Measurements from ENCODE around the gene CYB5D1. TPM values are rescaled to one million over a fixed set of nuclear protein-coding genes. Genes with fewer than 3 reads are reported as not detected.
"Not testable (repeated sequence)": the region's sequence is repeated elsewhere in the genome, so short reads cannot be mapped to it uniquely, and the experiment has no call there.

CYB5D1 gene
- total RNA-seq, 1 experiment from 2014 or later = 10.2 TPM

DNA sequence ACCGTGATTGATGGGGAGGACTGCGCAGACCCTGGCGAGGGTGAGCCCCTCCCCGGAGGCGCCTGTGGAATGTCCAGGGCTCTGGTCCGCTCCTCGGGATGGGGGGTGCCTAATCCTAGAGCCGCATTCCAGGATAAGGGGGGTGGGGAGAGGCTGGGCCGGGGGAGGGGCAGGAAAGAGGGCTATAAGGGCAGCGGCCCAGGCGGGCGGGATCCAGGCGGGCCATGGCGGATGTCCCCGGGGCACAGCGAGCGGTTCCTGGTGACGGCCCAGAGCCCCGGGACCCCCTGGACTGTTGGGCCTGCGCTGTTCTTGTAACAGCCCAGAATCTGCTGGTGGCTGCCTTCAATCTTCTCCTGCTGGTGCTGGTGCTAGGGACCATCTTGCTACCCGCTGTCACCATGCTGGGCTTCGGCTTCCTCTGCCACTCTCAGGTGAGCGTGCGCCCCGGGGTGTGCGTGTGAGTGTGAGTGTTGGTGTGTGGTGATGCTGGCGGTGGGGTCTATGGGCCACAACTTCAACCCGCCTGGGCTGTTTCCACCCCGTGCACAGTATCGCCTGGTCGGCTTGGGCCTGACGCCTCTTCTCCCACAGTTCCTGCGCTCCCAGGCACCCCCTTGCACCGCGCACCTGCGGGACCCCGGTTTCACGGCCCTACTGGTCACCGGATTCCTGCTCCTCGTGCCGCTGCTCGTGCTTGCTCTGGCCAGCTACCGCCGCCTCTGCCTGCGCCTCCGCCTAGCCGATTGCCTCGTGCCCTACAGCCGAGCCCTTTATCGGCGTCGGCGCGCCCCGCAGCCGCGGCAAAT lies 2.7 kb upstream of the CYB5D1 start, which contains the start of gene TMEM88:
TMEM88 (plus strand) TSS at position 216 of the 809 bp plus-strand sequence; CDS start at position 225, 9 bp downstream.
- Histone ChIP-seq H3K36me3 (replicated peaks; ENCODE audit: control insufficient read depth, insufficient read depth, low read length) (peaks cover 3% of the 10 kb centered on the region; the same call in 1 of the 2 replicates), H3K4me3 (ENCODE audit: insufficient read depth, low read depth, low read length) (peak within 1 kb of the TSS; percentile 82), H3K27me3 (ENCODE audit: control insufficient read depth, insufficient read depth, low read length) (peaks cover 56% of the 10 kb centered on the region)
- DNase-seq = peak; percentile 93

DNA sequence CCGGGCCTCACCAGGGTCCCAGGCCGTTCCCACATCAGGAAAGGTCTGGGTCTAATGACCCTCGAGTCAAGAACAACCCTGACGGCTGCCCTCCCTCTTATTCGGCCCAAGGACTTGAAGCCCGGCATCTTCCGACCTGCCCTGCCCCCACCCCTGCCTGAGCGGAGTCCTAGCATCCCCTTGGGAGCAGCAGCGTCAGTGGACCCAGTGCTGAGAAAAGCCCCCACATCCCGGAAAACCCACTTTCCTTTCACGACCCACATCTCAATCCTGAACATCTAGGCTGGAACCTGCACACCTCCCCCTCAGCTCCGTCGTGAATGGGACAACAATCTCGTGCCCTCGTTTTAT lies 2.2 kb upstream of the CYB5D1 start:
- Histone ChIP-seq H3K36me3 (replicated peaks; ENCODE audit: control insufficient read depth, insufficient read depth, low read length) (peaks cover 4% of the 10 kb centered on the region; the same call in 1 of the 2 replicates), H3K4me3 (ENCODE audit: insufficient read depth, low read depth, low read length) (peak overlapping the region; percentile 82), H3K27me3 (ENCODE audit: control insufficient read depth, insufficient read depth, low read length) (peaks cover 54% of the 10 kb centered on the region)
- DNase-seq = peak; percentile 53

GRCh38 chr17:7856011-7856810 lies 1.6 kb upstream of the CYB5D1 start:
- peaks cover 49% of the 10 kb centered on the region for H3K27me3 ChIP-seq (ENCODE audit: control insufficient read depth, insufficient read depth, low read length)
- peak; percentile 58 for DNase-seq

GRCh38 chr17:7856811-7857712 lies 741 bp upstream of the CYB5D1 start, which contains the start of gene NAA38:
NAA38 (minus strand) TSS chr17:7857559; CDS start chr17:7857463, 96 bp downstream.
- peak; percentile 94 for DNase-seq
- H3K4me3 ChIP-seq (ENCODE audit: insufficient read depth, low read depth, low read length) = peak within 1 kb of the TSS; percentile 82
- peaks cover 45% of the 10 kb centered on the region for H3K27me3 ChIP-seq (ENCODE audit: control insufficient read depth, insufficient read depth, low read length)
- H3K36me3 ChIP-seq (replicated peaks; ENCODE audit: control insufficient read depth, insufficient read depth, low read length) = peaks cover 4% of the 10 kb centered on the region; the same call in 1 of the 2 replicates

More at GRCh38 chr17:7856011-7856810, 1.6 kb upstream of the CYB5D1 start:
- H3K36me3 ChIP-seq (replicated peaks; ENCODE audit: control insufficient read depth, insufficient read depth, low read length) = peaks cover 4% of the 10 kb centered on the region; the same call in 1 of the 2 replicates
- peak overlapping the region; percentile 82 for H3K4me3 ChIP-seq (ENCODE audit: insufficient read depth, low read depth, low read length)

- peak; percentile 80 for DNase-seq
- Histone ChIP-seq H3K36me3 (replicated peaks; ENCODE audit: control insufficient read depth, insufficient read depth, low read length) (peaks cover 4% of the 10 kb centered on the region; the same call in 1 of the 2 replicates), H3K4me3 (ENCODE audit: insufficient read depth, low read depth, low read length) (peak overlapping the region; percentile 82), H3K27me3 (ENCODE audit: control insufficient read depth, insufficient read depth, low read length) (peaks cover 31% of the 10 kb centered on the region)
Measured at GRCh38 chr17:7858522-7858810, 663 bp downstream of the CYB5D1 start.

DNA sequence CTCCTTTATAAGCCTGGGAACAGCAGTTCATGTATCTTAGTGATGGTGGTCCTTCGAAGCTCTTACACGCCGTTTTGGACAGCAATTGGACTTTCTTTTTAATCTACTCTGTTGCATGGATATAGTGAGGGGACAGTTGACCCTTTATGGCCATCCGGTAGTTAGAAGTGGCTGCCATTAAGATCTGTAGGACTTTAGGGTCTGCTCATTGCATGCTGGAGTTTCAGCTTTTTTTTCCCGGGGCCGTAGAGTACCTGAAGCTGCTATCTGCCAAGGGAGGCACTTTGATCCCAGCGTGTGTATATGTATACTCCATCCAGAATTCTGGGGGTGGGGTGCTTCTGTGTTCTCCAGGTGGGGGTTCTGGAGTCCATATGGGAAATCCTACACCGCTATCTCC lies 1.2 kb downstream of the CYB5D1 start:
- H3K4me3 ChIP-seq (ENCODE audit: insufficient read depth, low read depth, low read length) = peak overlapping the region; percentile 82
- peaks cover 4% of the 10 kb centered on the region for H3K36me3 ChIP-seq (replicated peaks; ENCODE audit: control insufficient read depth, insufficient read depth, low read length)
- H3K27me3 ChIP-seq (ENCODE audit: control insufficient read depth, insufficient read depth, low read length) = peaks cover 26% of the 10 kb centered on the region
- DNase-seq = no peak

DNA sequence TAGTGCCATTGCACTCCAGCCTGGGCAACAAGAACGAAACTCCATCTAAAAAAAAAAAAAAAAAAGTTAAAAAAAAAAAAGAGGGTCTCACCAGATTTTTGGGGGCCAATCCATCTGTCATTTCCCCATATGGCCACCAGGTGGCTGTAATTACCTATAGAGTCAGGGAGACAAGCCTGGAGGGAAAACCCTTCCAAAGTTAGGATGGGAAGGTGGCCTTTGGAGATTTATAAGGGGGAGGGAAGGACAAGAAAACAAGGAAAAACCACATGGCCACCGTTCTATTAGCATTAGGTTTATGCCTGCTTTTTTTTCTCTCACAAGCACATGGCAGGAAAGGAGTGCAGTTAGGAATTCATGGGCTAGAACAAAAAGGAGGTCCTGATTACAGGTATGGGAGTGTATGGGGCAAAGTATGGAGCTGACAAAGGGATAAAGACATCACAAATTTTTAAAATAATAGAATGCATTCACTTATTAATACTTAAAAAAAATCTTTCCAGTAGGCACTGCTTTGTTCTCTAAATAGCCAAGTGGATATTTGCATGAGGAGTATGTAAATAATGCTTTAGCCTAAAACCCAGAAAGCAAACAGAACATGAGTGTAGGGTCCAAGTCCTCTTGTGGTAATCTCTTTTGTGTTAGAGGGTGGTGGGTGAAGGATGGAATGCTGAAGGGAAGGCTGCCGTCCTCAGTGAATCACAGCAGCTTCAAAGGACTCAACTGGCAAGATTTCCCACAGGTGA lies 5.1 kb downstream of the CYB5D1 start:
- DNase-seq = peak; percentile 82
- Histone ChIP-seq H3K36me3 (replicated peaks; ENCODE audit: control insufficient read depth, insufficient read depth, low read length) (peaks cover 4% of the 10 kb centered on the region), H3K4me3 (ENCODE audit: insufficient read depth, low read depth, low read length) (no peak overlapping the region), H3K27me3 (ENCODE audit: control insufficient read depth, insufficient read depth, low read length) (no peaks in the 10 kb centered on the region)

- not testable (repeated sequence) for H3K36me3 ChIP-seq (replicated peaks; ENCODE audit: control insufficient read depth, insufficient read depth, low read length); DNase-seq; H3K4me3 ChIP-seq (ENCODE audit: insufficient read depth, low read depth, low read length); H3K27me3 ChIP-seq (ENCODE audit: control insufficient read depth, insufficient read depth, low read length)
Measured at GRCh38 chr17:7864384-7864783, 6.6 kb downstream of the CYB5D1 start.

- Histone ChIP-seq H3K36me3 (replicated peaks; ENCODE audit: control insufficient read depth, insufficient read depth, low read length) (peaks cover under 1% of the 10 kb centered on the region; the same call in 1 of the 2 replicates), H3K4me3 (ENCODE audit: insufficient read depth, low read depth, low read length) (no peak overlapping the region), H3K27me3 (ENCODE audit: control insufficient read depth, insufficient read depth, low read length) (no peaks in the 10 kb centered on the region)
- no peak for DNase-seq
Measured at GRCh38 chr17:7864995-7865650, 7.3 kb downstream of the CYB5D1 start.

DNA sequence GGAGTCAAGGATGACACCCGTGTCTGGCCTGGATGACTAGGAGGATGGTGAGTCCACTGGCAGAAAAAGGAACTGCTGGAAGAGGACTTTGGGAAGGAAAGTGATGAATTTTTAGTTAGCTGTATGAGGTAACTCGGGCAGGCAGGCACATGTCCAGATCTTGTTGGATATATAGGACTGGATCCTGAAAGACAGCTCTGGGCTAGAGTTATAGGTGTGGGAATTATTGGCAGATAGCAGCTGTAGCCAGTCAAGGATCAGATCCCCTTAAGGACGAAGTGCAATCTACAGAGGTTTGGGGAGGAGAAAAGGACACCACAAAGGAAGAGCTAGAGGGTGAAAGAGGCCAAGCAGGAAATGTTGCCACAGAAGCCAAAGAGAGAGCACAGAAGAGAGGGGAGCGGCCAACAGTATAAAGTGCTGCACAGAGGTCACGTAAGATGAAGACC lies 10.1 kb downstream of the CYB5D1 start:
- Histone ChIP-seq H3K4me3 (ENCODE audit: insufficient read depth, low read depth, low read length) (no peak overlapping the region), H3K27me3 (ENCODE audit: control insufficient read depth, insufficient read depth, low read length) (no peaks in the 10 kb centered on the region), H3K36me3 (replicated peaks; ENCODE audit: control insufficient read depth, insufficient read depth, low read length) (no peaks in the 10 kb centered on the region; the same call in 1 of the 2 replicates)
- no peak for DNase-seq

GRCh38 chr17:7873051-7873450 lies 15.2 kb downstream of the CYB5D1 start:
- Histone ChIP-seq H3K4me3 (ENCODE audit: insufficient read depth, low read depth, low read length) (no peak overlapping the region), H3K27me3 (ENCODE audit: control insufficient read depth, insufficient read depth, low read length) (no peaks in the 10 kb centered on the region), H3K36me3 (replicated peaks; ENCODE audit: control insufficient read depth, insufficient read depth, low read length) (no peaks in the 10 kb centered on the region)
- DNase-seq = no peak

DNA sequence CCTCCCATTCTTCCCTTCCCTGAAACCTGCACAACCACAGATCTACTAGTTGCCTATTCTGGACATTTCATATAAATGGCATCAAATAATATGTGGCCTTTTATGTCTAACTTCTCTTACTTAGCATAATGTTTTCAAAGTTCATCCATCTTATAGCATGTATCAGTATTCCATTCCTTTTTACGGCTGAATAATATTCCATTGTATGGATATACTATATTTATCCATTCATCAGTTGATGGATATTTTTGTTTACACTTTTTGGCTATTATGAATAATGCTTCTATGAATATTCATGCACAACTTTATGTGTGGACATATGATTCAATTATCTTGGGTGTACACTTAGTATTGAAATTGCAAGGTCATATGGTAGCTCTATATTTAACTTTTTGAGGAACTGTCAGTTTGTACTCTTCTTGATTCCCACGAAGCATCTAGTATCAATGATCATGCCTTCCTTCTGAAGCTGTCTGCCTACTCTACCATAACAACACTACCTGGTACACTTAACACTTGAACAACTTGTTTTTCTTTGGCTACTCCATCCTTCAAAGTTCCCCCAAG lies 18.1 kb downstream of the CYB5D1 start:
- no peak for DNase-seq
- no peak overlapping the region for H3K4me3 ChIP-seq (ENCODE audit: insufficient read depth, low read depth, low read length)
- no peaks in the 10 kb centered on the region for H3K27me3 ChIP-seq (ENCODE audit: control insufficient read depth, insufficient read depth, low read length)
- H3K36me3 ChIP-seq (replicated peaks; ENCODE audit: control insufficient read depth, insufficient read depth, low read length) = no peaks in the 10 kb centered on the region

DNA sequence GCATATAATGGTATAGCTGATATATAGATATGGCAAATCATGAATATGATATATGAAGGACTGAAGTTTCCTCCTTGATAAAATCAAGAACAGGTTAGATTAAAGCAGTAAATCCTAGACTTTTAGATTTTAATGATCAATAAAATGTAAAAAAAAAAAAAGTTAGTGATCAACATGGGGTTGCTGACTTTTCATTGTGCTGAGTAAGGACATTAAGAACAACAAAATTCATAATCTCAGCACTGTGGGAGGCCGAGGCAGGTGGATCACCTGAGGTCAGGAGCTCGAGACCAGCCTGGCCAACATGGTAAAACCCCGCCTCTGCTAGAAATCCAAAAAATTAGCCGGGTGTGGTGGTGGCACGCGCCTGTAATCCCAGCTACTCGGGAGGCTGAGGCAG lies 20.4 kb downstream of the CYB5D1 start:
- no peaks in the 10 kb centered on the region for H3K36me3 ChIP-seq (replicated peaks; ENCODE audit: control insufficient read depth, insufficient read depth, low read length)
- no peak for DNase-seq

More for the DNA sequence above, 20.4 kb downstream of the CYB5D1 start:
- Histone ChIP-seq H3K4me3 (ENCODE audit: insufficient read depth, low read depth, low read length) (no peak overlapping the region), H3K27me3 (ENCODE audit: control insufficient read depth, insufficient read depth, low read length) (no peaks in the 10 kb centered on the region)
